ENCODE data around the gene ESRP2. TPM values are rescaled to one million over a fixed set of nuclear protein-coding genes. Genes with fewer than 3 reads are reported as not detected.

The ESRP2 gene
- total RNA-seq, 1 experiment from 2014 or later, result 27.0 TPM

DNA sequence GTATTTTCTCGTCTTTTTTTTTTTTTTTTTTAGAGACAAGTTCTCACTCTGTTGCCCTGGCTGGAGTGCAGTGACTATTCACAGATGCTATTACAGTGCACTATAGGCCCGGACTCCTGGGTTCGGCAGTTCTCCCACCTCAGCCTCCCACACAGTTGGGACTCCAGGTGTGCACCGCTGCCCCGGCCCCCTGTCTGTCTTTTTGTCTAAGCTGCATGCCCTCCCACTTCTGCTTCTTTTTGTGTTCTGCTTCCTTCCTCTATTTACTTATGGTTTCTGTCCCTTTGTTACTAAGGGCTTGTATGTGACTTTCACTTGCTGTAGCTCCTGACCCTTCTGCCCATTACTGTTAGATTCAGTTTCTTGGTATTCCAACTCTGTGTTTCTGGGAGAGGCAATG, 48.9 kb upstream of the ESRP2 start:
- no peak for ATAC-seq
- H3K36me3 ChIP-seq (ENCODE audit: control insufficient read depth, insufficient read depth, low read length), result no peaks in the 10 kb centered on the region; the same call in 1 of the 2 replicates
- CTCF ChIA-PET, result no interaction called here

DNA sequence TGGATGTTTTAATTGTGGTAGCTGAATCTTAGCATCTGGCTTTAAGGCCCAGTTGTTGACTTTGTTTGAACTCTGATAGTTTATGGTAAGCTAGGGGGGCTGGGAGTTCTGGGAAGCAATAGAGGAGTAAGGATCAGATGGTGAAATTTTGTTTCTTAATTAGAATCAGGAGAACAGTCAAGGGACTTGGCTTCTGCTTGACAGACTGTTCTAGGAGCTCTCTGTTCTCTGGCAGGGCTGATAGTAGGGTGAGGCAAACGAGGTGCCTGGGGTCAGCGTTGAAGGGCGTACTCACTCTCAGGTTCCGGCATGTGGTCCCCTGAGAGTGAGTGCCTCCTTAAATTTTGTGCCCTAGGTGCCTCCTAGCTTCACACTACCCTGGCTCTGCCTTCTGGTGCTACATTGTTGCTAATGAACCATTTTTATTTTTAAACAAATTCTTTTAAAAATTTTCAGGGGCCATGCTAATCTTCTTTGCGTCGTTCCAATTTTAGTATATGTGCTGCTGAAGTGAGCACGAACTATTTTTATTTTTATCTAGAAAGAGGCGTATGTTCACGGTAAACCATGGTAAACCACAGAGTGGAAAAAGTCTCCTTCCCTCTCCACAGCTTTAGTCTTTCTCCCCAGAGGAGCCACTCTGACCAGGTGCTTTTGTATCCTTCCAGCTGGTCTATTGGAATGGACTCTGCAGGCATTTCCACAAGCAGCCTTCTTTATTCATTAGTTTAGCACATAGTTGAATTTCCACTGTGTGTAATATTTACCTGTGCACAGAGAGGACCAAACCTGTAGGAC, 48.1 kb upstream of the ESRP2 start:
- Histone ChIP-seq H3K4me1 (ENCODE audit: control insufficient read depth, insufficient read depth, low read length) (no peaks in the 10 kb centered on the region), H3K27me3 (ENCODE audit: control insufficient read depth, insufficient read depth, low read length) (no peaks in the 10 kb centered on the region), H3K27ac (ENCODE audit: low read length) (no peak overlapping the region), H3K9me3 (ENCODE audit: control insufficient read depth, insufficient read depth, low read depth, low read length) (no peaks in the 10 kb centered on the region), H3K36me3 (ENCODE audit: control insufficient read depth, insufficient read depth, low read length) (no peaks in the 10 kb centered on the region; the same call in 1 of the 2 replicates), H3K4me3 (ENCODE audit: low read depth in 2 of 2, low read length in 2 of 2) (no peak overlapping the region)
- CTCF ChIA-PET, result no interaction called here
- no TSS peak for BruUV-seq (replicated peaks)
- POLR2A ChIA-PET, result interaction anchor here (0.6 kb wide), 1 partner anchor 36 kb away, joined by 5 read pairs; no protein-coding TSS in a partner anchor
- in situ Hi-C loops (cut with HindIII; ENCODE audit: low pct_unique_long_range_greater_than_20kb, low sequenced_read_pairs) (no loop called here), intact Hi-C loops (cut with micrococcal nuclease; ENCODE audit: unreplicated experiment) (no loop called here)
- no peak for DNase-seq (ENCODE audit: low read depth, low spot score)
- TF ChIP-seq TCF7L2 (IDR thresholded peaks at IDR 0.05; ENCODE audit: low read depth, low read length) (no peak), SIN3A (IDR thresholded peaks at IDR 0.05; ENCODE audit: borderline replicate concordance, insufficient read depth, low read depth, low read length) (no peak), POLR2AphosphoS5 (IDR thresholded peaks at IDR 0.05; ENCODE audit: low read depth, low read length) (no peak)
- TF ChIP-seq, protein P1, sequence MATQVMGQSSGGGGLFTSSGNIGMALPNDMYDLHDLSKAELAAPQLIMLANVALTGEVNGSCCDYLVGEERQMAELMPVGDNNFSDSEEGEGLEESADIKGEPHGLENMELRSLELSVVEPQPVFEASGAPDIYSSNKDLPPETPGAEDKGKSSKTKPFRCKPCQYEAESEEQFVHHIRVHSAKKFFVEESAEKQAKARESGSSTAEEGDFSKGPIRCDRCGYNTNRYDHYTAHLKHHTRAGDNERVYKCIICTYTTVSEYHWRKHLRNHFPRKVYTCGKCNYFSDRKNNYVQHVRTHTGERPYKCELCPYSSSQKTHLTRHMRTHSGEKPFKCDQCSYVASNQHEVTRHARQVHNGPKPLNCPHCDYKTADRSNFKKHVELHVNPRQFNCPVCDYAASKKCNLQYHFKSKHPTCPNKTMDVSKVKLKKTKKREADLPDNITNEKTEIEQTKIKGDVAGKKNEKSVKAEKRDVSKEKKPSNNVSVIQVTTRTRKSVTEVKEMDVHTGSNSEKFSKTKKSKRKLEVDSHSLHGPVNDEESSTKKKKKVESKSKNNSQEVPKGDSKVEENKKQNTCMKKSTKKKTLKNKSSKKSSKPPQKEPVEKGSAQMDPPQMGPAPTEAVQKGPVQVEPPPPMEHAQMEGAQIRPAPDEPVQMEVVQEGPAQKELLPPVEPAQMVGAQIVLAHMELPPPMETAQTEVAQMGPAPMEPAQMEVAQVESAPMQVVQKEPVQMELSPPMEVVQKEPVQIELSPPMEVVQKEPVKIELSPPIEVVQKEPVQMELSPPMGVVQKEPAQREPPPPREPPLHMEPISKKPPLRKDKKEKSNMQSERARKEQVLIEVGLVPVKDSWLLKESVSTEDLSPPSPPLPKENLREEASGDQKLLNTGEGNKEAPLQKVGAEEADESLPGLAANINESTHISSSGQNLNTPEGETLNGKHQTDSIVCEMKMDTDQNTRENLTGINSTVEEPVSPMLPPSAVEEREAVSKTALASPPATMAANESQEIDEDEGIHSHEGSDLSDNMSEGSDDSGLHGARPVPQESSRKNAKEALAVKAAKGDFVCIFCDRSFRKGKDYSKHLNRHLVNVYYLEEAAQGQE (IDR thresholded peaks at IDR 0.05; ENCODE audit: insufficient read depth in 1 of 2, low read depth in 2 of 2, low read length in 1 of 2), result no peak
- TF ChIP-seq, protein P2, sequence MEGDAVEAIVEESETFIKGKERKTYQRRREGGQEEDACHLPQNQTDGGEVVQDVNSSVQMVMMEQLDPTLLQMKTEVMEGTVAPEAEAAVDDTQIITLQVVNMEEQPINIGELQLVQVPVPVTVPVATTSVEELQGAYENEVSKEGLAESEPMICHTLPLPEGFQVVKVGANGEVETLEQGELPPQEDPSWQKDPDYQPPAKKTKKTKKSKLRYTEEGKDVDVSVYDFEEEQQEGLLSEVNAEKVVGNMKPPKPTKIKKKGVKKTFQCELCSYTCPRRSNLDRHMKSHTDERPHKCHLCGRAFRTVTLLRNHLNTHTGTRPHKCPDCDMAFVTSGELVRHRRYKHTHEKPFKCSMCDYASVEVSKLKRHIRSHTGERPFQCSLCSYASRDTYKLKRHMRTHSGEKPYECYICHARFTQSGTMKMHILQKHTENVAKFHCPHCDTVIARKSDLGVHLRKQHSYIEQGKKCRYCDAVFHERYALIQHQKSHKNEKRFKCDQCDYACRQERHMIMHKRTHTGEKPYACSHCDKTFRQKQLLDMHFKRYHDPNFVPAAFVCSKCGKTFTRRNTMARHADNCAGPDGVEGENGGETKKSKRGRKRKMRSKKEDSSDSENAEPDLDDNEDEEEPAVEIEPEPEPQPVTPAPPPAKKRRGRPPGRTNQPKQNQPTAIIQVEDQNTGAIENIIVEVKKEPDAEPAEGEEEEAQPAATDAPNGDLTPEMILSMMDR (IDR thresholded peaks at IDR 0.05), result no peak
- ATAC-seq, result no peak

More for the DNA sequence above, 48.9 kb upstream of the ESRP2 start:
- in situ Hi-C loops (cut with HindIII; ENCODE audit: low pct_unique_long_range_greater_than_20kb, low sequenced_read_pairs) (no loop called here), intact Hi-C loops (cut with micrococcal nuclease; ENCODE audit: unreplicated experiment) (no loop called here)
- BruUV-seq (replicated peaks), result no TSS peak
- H3K27me3 ChIP-seq (ENCODE audit: control insufficient read depth, insufficient read depth, low read length), result no peaks in the 10 kb centered on the region
- no peaks in the 10 kb centered on the region for H3K9me3 ChIP-seq (ENCODE audit: control insufficient read depth, insufficient read depth, low read depth, low read length)
- POLR2A ChIA-PET, result no interaction called here
- H3K4me3 ChIP-seq (ENCODE audit: low read depth in 2 of 2, low read length in 2 of 2), result no peak overlapping the region
- no peak for DNase-seq (ENCODE audit: low read depth, low spot score)
- TF ChIP-seq, protein P1 (IDR thresholded peaks at IDR 0.05; ENCODE audit: insufficient read depth in 1 of 2, low read depth in 2 of 2, low read length in 1 of 2), result no peak
- TF ChIP-seq SIN3A (IDR thresholded peaks at IDR 0.05; ENCODE audit: borderline replicate concordance, insufficient read depth, low read depth, low read length), result no peak
- TF ChIP-seq POLR2AphosphoS5 (IDR thresholded peaks at IDR 0.05; ENCODE audit: low read depth, low read length), result no peak
- H3K4me1 ChIP-seq (ENCODE audit: control insufficient read depth, insufficient read depth, low read length), result no peaks in the 10 kb centered on the region
- no peak overlapping the region for H3K27ac ChIP-seq (ENCODE audit: low read length)
